Tibial nerve (tissue), 3 donors: ENCODE results near the gene CDCA7.

Experiments used
- CTCF ChIP-seq, 5 experiments: fragments of 200-600 bp in 3 of 5; fragments of 450-650 bp in 2 of 5; sonication (generic) in 3 of 5; IDR thresholded peaks; one replicate each; pipeline ENCODE4 v1.5.1; 2016 to 2019; ENCODE audit warnings: antibody characterized with exemption in 5 of 5, mild to moderate bottlenecking in 3 of 5, moderate library complexity in 2 of 5
- POLR2A ChIP-seq, 2 donors: fragments of 450-650 bp; IDR thresholded peaks; one replicate each; pipeline ENCODE4 v1.6.1; 2017; ENCODE audit warnings: antibody characterized with exemption in 2 of 2, mild to moderate bottlenecking in 2 of 2, moderate library complexity in 2 of 2

GRCh38 chr2:173354582-173355131, at the start of gene CDCA7:
- TF ChIP-seq POLR2A (IDR thresholded peaks at IDR 0.05) (no peak), CTCF (IDR thresholded peaks at IDR 0.05) (no peak)
